ENCODE measurements around the gene HIP1.
"Not testable (repeated sequence)": the region's sequence is repeated elsewhere in the genome, so short reads cannot be mapped to it uniquely, and the experiment has no call there.

DNA sequence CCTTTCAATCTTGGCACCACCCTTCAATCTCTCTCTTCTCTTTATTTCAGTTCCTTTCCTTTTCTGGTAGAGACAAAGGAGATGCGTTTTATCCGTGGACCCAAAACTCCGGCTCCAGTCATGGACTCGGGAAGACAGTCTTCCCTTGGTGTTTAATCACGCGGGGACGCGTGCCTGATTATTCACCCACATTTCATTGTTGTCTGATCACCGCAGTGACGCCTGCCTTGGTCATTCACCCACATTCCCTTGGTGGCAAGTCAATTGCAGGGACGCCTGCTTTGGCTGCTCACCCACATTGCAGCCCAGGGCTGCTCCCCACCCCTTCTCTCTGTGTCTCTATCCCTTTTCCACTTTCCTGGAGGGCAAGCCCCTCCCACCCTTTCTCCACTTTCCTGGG lies 40.8 kb upstream of the HIP1 start:
- not testable (repeated sequence) for TF ChIP-seq CTCF (IDR thresholded peaks at IDR 0.05; ENCODE audit: insufficient read depth, low read length, poor library complexity, severe bottlenecking); EZH2phosphoT487 (conservative IDR thresholded peaks at IDR 0.05; ENCODE audit: low read length)

All from SU-DHL-6 (cell line).